ENCODE results near the gene RMND5B.
"Not testable (repeated sequence)": the region's sequence is repeated elsewhere in the genome, so short reads cannot be mapped to it uniquely, and the experiment has no call there.

RMND5B gene

DNA sequence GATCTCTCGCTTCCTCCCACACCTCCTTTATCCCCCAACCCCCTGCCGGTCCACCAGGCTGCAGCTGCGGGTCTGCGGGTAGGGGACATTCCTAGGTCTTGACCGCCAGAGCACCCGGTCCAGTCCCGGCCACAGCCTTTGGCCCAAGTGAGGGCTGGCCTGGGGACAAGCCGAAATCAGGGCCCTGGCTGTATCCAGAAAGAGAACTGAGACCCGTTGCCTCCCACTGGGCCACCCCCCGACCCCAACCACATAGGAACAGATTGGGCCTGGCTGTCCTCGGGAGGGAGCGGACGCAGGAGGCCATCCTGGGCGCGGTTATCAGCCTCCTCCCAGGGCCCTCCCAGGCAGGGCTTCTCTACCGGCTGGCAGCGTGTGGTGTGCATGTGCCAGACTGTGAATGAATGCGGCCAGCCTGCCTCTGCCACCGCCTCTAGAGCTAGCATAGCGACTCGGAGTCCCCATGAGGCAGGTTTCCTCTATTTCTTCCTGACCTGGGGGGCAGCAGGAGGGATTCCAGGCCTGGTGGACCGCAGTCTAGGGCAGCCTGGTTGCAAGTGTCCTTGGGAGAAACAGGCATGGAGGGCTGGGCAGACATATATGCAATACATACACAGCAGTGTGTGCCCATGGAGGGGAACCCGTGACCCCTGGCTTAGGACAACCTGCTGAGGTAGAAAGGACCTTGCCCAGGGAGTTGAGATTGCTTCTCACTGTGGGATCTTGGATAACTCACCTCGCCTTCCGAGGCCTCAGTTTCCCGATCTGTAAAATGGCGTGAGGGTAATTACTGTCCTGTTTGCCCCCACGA is 16.3 kb upstream of the RMND5B start:
- no peak for FAIRE-seq

DNA sequence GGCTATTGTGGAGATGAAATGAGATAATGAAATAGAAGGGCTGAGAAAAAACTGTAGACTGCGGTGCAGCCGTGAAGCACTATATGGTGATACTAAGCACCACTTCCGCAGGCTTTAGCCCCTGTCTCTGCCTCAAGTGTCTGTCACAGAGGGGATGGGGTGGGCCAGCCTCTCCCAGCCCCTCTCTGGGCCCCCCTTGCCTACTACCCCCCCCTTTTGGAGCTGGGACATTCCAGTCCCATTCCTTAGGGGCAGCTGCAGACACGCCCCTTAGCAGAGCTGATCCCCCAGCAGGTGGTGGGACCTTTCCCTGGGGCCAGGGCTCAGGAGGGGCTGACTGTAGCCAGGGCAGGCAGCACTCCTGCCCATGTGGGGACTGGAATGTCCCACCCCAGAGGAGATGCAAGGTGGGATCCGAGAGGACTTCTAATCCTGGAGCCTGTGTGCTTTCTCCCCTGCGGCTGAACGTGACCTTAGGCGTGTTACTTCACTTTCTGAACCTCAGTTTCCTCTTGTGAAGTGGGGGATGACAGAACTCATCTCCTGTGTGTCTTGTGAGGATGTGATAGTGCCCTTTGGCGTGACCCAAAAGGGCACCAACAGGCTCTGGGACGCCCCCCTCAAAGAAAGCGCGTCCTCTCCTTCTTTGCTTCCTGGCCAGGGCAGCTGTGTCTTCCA is 15.5 kb upstream of the RMND5B start:
- no peak for FAIRE-seq

DNA sequence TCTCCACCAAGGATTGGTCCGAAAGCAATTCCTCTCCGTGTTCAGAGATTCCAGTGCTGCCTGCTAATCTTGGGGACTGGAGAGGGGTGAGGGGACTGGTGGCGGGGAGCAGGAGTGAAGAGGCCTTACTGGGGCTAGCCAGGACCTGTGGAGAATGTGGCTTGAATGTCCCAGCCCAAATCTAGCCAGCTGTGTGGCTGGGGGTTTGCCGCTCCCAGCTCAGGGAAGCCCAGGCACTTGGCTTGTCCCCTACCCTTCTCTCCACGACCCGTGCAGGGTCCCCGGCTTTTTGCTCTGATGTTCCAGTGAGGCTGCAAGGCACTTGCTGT is 15.0 kb upstream of the RMND5B start:
- no peak for FAIRE-seq

DNA sequence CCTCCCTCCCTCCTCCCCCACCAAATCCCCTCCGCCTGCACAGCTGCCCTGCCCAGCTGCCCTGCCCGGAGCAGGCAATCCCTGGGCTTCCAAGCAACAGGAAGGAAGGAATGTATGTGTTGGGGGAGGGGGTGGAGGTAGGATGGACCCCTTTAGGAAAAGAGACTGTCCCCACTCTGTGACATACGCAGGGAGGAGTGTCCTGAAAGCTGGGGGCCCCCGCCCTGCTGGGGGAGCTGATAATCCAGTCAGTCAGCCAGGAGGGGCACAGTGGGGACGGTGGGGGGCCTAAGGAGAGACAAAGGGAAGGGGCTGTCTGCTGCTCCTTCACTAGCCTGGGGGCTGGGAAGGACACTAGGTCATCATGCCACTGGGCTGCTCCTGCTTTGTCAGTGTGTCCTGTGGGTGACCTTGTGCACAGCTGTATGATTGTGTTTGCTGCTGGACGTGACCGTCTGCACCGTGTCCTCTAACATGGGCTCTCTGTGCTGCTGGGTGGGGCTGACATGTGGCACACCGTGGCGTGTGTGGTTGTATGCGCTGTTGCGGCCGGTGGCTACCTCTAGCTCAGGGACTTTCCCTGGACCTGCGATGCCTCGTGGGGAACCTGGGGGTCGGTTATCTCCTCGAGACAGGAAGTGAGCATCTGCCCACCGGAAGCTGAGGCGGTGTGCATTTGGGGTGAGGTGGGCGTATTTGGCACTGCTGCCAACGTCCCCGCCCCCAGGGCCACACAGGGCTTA is 14.5 kb upstream of the RMND5B start:
- FAIRE-seq, result no peak

DNA sequence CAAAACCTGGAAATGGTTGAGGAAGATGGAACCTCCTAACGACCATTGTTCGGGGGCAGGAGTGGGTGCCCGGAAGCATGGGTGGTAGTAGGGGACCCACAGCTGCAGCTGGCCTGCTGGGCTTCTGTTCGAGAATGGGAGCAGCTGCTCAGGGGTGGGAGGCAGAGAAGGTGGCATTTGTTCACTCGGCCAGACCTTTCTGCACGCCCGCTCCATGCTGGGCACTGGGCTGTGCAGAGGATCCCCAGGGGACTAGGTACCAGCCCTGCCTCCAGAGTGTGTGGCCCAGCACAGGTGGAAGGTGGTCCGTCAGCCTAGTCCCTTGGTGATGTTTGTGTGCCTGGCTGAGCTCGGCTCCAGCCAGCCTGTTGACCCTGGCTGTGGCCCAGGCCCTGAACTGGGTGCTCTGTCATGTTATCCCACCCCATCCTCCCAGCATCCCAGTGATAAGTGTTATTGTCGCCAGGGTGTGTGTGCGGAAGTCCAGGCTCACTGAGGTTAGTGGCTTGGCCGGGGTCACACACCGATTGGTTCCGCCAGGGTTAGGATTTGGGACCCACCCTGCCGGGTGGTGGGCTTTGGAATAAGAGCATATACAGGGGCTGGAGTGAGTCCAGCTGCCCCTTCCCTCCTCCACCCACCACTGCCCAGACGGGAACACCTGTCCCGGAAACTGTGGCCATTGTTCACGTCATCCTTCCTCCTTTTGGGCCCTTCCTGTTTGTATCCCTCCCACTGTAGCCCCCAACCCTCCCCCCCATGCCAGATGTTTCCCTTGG is 12.7 kb upstream of the RMND5B start:
- FAIRE-seq, result no peak

DNA sequence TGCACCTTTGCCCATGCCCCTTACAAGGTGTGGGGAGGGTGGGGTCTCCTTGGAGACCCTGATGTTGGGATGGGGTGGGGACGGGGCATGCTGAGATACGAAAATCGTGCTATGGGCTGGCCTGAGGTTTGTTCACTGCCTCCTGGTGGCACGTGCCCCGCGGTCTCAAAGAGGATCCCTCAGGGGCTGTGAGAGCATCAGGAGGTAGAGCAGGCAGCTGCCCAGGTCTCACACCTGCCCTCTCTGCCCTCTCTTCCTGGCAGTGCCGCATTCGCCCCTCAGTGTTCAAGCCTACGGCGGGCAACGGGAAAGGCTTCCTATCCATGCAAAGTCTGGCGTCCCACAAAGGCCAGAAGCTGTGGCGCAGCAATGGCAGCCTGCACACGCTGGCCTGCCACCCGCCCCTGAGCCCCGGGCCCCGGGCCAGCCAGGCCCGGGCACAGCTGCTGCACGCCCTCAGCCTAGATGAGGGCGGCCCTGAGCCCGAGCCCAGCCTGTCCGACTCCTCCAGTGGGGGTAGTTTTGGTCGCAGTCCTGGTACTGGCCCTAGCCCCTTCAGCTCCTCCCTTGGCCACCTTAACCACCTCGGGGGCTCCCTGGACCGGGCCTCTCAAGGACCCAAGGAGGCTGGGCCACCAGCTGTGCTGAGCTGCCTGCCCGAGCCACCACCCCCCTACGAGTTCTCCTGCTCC is 10.8 kb upstream of the RMND5B start:
- FAIRE-seq, result no peak

DNA sequence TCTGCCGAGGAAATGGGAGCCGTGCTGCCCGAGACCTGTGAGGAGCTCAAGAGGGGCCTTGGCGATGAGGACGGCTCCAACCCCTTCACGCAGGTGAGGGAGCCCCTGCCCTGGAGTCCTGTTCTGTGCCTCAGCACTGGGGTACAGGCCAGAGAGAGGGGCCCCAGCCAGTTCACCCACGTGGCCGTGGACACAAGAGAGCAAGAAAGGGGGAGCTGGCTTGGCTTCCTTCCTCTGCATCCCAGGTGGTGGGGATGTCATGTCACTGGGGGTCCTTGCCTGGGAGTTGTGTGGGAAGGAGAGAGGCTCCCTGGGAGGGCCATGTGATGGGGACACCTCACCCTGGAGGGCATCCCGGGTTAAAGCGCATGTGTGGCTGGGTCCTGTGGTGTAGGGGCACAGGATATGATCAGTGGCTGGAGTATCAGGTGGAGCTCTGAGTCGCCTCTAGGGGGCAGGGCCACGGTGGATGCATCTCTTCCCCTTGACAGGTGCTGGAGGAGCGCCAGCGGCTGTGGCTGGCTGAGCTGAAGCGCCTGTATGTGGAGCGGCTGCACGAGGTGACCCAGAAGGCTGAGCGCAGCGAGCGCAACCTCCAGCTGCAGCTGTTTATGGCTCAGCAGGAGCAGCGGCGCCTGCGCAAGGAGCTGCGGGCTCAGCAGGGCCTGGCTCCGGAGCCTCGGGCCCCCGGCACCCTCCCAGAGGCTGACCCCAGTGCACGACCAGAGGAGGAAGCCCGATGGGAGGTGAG is 10.0 kb upstream of the RMND5B start:
- peak; percentile 61 for FAIRE-seq

DNA sequence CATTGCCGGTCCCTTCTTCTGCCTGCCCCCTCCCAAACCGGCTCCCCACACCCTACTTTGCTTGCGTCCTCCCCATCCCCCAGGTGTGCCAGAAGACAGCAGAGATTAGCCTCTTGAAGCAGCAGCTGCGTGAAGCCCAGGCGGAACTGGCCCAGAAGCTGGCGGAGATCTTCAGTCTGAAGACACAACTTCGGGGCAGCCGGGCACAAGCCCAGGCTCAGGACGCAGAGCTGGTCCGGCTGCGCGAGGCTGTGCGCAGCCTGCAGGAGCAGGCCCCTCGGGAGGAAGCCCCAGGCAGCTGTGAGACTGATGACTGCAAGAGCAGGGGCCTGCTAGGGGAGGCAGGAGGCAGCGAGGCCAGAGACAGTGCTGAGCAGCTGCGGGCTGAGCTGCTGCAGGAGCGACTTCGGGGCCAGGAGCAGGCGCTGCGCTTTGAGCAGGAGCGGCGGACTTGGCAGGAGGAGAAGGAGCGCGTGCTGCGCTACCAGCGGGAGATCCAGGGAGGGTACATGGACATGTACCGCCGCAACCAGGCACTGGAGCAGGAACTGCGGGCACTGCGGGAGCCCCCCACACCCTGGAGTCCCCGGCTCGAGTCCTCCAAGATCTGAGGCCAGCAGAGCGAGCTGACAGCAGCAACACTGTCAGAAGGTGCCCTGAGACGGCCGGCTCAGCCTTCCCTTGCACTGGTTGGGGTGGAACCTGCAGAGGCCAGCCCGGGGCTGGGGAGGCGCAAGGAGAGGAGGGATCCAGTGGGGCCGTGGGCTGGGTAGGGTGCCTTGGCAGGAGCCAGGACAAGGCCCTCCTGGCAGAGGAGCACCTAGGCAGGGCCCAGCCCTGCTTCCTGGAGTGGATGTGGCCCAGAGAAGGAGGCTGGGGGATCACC is 9.2 kb upstream of the RMND5B start:
- no peak for FAIRE-seq

DNA sequence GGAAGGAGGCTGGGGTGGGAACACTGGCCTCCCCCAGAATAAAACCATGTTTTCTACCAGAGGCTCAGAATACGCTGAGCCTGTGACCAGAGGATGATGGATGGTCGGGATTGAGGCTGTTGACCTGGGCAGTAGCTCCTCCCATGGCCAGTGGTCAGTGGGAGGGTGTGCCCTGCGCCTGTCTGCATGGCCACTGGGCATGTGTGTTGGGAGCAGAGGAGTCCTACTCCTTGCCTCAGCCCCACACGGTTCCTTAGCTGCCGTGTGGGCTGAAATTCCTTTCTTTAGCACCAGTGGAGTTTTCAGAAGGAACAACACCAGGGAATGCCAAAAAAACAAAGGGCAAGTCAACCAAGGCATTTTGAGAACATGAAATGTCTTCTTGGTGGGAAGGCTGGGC is 8.5 kb upstream of the RMND5B start:
- FAIRE-seq, result no peak

DNA sequence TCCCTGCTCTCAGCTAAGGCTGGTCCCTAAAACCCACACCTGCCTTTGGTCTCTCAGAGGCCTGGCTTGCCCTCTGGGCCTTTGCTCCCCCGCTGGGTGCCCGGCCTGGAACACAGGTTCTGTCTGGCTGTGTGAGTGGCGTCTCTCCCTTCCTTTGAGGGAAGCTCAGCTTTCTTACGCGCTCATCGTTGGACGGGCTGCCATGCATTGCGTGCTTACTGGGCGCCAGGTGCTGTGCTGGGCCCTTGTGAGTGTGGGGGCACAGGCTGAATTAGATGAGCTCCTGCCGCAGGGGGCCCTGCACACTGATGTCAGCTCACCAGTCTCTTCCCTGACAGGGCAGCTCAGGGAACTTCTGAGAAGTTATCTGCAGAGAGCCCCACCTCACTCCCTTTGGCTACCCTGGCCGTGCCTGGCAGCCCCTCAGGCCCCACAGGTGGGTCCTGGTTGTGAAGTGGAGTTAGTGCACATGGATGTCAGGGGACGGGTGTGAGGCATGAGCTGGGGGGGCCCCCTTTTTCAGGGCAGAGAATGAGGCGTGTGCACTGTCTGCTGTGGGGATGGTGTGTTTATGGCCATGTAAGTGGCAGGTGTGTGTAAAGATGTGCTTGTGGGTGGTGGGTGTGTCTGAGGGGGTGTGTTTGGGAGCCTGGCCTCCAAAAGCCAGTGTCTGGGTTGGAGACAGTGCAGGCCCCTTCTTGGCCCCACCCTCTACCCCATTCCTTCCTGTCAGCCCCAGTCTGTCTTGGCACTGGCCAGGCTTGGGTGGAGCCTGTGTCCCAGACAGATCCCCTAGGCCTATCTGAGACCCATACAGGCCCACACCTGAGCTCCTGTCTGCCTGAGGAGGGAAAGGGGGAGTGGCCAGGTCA is 7.5 kb upstream of the RMND5B start:
- no peak for FAIRE-seq

DNA sequence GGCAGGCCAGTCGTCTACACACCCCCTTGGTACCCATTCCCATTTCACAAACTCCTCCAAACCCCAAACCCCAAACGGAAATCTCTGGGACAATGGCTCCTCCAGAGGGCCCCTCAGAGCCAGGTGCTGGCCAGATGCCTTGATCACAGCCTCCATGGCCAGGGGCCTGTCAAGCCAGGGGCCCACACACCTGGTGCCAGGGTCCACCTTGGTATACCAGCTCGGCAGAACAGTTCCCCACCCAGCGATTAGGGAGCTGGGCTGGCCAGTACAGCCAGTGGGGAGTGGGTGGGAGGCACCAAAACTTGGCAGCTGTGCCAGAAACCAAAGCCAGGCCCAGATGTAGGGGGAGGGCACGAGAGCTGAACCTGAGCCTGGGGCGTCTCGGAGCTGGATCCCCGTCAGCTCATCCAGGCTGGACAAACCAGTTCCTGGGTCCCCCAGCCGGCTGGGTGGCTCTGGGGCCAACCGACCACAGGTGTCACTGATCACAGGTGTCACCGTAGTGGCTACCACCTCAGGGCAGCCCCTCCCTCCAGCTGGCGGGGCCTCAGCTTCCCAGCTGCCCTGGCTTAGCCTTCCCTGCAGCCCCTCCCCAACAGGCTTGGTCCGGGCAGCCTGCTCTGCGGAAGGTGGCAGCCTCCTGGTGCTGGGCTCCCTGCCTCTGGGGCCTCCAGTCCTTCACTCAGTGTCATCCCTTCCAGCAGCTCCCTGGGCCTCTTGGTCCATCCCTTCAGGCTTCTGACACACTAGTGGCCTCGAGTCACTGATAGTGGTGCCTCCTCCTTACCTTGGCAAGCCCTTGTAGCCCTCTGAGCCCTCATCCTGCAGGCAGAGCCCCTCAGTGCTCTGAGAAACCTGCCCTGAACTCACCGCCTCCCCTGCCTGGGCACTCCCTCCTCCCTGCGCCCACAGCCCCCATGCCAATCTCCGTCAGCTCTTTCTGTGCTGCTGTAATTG is 6.6 kb upstream of the RMND5B start:
- no peak for FAIRE-seq

DNA sequence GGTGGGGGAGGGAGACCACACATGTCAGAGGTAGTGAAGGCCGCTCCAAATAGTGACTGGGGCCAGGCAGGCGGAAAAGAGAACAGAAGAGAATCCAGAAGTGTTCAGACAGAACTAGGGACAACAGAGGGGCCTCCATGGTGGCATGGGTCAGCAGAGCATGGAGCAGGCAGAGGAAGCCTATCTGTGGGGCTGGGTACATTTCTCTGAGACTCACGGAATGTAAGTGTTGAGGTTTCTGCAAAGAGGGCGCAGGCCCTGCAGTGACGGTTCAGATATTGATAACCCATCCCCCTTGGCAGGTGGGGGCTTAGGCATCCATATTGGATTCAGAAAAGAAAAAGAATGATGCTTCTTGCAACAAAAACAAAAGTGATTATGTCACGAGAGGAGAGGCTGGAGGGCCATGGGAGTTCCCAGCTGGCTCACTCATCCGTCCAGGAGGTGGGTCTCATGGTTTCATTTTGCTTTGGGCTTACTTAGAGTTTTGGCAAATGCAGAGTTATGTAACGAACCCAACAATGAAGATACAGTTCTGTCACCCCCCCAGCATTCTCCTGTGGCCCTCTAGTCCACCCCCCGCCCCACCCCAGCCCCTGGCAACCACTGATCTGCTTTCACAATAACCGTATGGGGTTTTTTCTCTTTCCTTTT is 5.4 kb upstream of the RMND5B start:
- no peak for FAIRE-seq

DNA sequence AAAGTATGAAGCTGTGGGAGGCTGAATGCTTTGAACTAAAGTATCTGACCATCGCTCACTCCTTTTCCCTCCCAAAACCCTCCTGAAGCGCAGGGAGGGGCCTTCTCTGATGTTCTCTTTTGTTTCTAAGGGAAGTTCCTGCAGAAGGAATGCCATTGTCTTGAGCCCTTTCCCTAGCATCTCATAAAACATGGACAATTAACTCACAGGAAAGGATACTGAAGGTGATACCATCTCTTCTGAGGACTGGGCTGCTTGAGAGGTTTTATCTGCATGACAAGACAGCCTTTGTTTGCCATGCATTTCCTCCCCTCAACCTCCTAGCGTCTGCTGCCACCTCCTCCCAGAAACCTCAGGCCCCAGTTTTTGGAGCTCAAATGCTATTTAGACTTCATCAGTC is 4.3 kb upstream of the RMND5B start:
- no peak for FAIRE-seq

DNA sequence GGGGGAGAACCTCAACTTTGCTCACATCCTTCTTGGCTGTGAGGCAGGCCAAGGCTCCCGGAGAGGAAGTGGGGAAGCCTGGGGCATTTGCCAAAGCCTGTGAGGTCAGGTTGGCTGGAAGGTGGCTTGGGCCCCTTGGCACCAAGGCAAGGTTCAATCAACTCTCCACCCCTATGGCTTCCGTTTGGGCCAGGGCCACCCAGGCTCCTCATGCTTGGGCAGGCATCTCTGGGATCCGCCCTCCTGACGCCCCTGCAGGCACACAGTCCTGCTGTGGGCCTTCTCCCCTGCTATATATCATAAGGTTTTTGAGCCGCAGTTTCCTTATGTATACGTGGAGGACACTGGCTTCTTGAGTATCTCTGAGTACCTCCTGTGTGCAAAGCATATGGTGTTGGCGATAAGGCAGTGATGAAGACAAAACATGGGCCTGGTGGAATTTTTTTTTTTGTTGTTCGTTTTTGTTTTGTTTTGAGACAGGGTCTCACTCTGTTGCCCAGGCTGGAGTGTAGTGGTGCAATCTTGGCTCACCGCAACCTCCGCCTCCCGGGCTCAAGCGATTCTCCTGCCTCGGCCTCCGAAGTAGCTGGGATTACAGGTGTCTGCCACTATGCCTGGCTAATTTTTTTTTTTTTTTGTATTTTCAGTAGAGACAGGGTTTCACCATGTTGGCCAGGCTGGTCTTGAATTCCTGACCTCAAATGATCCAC is 3.4 kb upstream of the RMND5B start:
- not testable (repeated sequence) for FAIRE-seq

DNA sequence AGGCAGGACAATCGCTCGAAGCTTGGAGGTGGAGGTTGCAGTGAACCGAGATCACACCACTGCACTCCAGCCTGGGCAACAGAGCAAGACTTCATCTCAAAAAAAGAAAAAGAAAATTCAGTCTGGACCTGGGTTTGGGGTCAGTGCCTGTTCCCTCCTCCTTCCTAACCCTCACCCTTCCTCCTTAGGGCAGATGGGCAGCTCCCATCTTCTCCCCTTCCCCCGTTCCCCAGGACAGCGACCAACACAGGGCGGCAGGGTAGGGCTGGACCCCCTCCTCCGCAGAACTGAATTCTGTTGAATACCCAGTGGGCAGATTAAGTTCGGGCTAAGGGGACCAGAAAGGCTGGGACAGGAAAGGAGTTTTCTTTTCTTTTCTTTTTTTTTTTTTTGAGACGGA is 1.5 kb upstream of the RMND5B start:
- no peak for FAIRE-seq

DNA sequence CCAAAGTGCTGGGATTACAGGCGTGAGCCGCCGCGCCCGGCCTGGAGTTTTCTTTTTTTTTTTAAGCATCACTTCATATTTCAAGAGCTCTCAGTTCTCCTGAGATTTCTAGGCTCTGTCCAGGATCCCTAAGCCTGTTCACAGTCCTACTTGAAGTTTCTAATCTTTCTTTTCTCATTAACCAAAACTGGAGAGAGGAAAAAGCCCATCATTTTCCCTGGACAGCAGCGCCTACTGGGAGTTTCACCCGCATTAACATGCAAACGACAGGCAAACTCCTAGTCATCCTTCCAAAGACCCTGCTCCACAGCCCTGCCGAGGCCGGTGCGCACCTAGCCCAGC is 609 bp upstream of the RMND5B start:
- FAIRE-seq, result not testable (repeated sequence)

DNA sequence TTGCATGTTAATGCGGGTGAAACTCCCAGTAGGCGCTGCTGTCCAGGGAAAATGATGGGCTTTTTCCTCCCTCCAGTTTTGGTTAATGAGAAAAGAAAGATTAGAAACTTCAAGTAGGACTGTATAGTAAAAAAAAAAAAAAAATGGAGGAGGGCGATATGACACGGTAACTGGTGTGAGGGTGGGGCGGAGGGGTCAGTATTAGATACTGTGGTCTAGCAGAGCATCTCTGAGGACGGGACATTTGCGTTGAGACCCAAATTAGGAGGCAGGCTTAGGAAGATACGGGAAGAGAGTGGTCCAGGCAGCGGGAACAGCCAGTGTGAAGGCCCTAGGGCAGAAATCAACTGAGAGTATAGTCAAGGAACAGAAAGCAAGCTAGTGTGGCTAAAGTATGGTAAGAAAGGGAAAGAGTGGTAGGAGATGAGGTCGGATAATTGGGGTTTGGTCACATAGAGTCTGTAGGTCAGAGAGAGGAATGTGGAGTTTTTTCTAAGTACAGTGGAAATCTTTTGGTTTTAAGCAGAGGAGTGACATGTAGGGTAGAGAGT is 707 bp downstream of the RMND5B start:
- no peak for FAIRE-seq

All from islet of Langerhans (tissue), 1 donor.